K562 (cell line): ENCODE results near the gene SBNO1.

Source experiments
- MAFK ChIP-seq: IDR thresholded peaks from 2 replicates; pipeline ENCODE4 v1.6.1; 2011; ENCODE audit warnings: low read length, improper control_type of control experiment
- SIN3A ChIP-seq, 2 experiments: fragments of 150-350 bp in 1 of 2; IDR thresholded peaks; 2 replicates each; pipeline ENCODE4 v1.6.1; 2011 to 2016; ENCODE audit warnings: borderline replicate concordance in 2 of 2, low read depth in 2 of 2, low read length in 2 of 2, mild to moderate bottlenecking in 2 of 2, moderate library complexity in 2 of 2; ENCODE audit not compliant: control insufficient read depth in 1 of 2
- TAF15 ChIP-seq: fragments of 200-400 bp; formaldehyde crosslinking; IDR thresholded peaks from 2 replicates; pipeline ENCODE4 v1.6.1; 2017; ENCODE audit warnings: mild to moderate bottlenecking, low read depth, low read length, moderate library complexity
- ZFP30 ChIP-seq: fragments of 250-450 bp; sonication (Bioruptor Pico); IDR thresholded peaks from 2 replicates; pipeline ENCODE4 v1.8.0; 2022; ENCODE audit warnings: moderate library complexity, mild to moderate bottlenecking, inconsistent platforms, borderline replicate concordance
- ZNF324 ChIP-seq: fragments of 250-450 bp; sonication (Bioruptor Pico); IDR thresholded peaks from 2 replicates; pipeline ENCODE4 v1.4.0; 2020; ENCODE audit warnings: mild to moderate bottlenecking
- TF ChIP-seq, protein P1 (sequence below), 2 experiments: fragments of 450-650 bp; formaldehyde crosslinking in 1 of 2; IDR thresholded peaks; 2 replicates each; pipeline versions ENCODE4 v1.4.0 to v1.6.1; 2014 to 2020; ENCODE audit warnings: mild to moderate bottlenecking in 2 of 2, borderline replicate concordance in 1 of 2, low read depth in 1 of 2
- TF ChIP-seq, protein P2 (sequence below): fragments of 450-650 bp; IDR thresholded peaks from 2 replicates; pipeline ENCODE4 v1.6.1; 2017; ENCODE audit warnings: mild to moderate bottlenecking, moderate library complexity

DNA sequence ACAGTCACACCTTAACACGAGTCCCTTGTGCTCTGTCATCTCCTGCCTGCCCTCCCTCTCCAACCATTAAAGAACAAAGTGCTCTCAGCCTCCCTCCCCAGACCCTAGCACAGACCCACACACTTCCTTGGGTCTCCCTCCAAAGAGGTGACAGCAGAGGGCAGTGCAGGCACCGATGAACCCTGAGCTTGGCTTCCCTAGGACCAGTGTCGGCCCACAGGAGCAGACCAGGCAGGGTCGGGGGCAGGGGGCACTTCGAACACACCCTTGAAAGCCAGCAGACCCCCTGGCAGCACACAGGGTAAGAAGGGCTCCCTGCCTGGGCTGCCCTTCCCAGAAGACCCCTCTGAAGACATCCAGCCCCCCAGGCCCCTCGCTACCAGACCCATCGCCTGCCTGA lies 100.0 kb downstream of the SBNO1 start:
- TF ChIP-seq SIN3A (IDR thresholded peaks at IDR 0.05; ENCODE audit: borderline replicate concordance in 2 of 2, control insufficient read depth in 1 of 2, low read depth in 2 of 2, low read length in 2 of 2) (no peak), TAF15 (no peak), ZNF324 (no peak), MAFK (no peak), ZFP30 (no peak)
- TF ChIP-seq, protein P1, sequence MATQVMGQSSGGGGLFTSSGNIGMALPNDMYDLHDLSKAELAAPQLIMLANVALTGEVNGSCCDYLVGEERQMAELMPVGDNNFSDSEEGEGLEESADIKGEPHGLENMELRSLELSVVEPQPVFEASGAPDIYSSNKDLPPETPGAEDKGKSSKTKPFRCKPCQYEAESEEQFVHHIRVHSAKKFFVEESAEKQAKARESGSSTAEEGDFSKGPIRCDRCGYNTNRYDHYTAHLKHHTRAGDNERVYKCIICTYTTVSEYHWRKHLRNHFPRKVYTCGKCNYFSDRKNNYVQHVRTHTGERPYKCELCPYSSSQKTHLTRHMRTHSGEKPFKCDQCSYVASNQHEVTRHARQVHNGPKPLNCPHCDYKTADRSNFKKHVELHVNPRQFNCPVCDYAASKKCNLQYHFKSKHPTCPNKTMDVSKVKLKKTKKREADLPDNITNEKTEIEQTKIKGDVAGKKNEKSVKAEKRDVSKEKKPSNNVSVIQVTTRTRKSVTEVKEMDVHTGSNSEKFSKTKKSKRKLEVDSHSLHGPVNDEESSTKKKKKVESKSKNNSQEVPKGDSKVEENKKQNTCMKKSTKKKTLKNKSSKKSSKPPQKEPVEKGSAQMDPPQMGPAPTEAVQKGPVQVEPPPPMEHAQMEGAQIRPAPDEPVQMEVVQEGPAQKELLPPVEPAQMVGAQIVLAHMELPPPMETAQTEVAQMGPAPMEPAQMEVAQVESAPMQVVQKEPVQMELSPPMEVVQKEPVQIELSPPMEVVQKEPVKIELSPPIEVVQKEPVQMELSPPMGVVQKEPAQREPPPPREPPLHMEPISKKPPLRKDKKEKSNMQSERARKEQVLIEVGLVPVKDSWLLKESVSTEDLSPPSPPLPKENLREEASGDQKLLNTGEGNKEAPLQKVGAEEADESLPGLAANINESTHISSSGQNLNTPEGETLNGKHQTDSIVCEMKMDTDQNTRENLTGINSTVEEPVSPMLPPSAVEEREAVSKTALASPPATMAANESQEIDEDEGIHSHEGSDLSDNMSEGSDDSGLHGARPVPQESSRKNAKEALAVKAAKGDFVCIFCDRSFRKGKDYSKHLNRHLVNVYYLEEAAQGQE (IDR thresholded peaks at IDR 0.05; ENCODE audit: borderline replicate concordance), result no peak
- TF ChIP-seq, protein P1 (CRISPR knock-in tag; IDR thresholded peaks at IDR 0.05; ENCODE audit: low read depth), result no peak
- TF ChIP-seq, protein P2, sequence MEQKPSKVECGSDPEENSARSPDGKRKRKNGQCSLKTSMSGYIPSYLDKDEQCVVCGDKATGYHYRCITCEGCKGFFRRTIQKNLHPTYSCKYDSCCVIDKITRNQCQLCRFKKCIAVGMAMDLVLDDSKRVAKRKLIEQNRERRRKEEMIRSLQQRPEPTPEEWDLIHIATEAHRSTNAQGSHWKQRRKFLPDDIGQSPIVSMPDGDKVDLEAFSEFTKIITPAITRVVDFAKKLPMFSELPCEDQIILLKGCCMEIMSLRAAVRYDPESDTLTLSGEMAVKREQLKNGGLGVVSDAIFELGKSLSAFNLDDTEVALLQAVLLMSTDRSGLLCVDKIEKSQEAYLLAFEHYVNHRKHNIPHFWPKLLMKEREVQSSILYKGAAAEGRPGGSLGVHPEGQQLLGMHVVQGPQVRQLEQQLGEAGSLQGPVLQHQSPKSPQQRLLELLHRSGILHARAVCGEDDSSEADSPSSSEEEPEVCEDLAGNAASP, result no peak
